ENCODE measurements around the gene ELK3.

Gene ELK3

DNA sequence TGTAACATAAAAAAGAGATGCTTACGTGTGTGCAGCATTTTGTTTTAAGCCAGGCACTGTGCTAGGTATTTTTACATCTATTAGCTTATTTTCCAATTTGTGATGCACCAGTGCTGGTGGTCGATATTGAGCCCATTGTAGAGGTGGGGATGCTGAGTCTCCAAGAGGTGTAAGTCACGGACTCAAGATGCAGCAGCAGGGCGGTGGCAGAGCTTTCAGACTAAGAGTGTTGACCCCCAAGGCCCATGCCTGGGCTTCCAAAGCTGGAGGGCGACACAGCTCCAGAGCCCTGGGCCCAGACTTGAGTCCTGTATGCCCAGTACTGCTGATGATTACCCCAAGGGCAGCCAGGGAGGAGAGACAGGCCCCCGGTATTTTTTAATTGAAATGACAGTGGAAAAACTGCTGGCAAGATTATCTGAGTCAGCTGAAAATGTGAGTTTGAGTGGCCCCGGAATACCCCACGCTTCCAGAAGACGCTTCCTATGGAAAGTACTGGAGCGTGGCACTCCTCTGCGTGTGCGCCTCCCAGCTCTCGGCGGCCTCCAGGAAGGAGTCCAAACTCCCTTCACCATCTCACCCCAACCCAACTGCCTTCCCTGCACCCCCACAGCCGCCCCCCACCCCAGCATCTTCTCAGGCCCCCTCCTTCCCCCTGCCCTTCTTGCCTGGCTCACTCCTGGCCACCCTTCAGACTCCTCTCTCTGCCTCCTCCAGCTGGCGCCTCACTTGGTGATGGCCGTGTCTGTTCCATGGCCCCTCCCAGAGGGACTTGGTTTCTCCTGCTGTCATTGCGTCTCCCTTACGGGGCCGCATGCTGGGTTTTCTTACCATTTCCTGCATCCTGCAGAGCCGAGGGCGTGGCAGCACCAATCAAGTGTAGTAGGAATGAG lies 40.7 kb downstream of the ELK3 start:
- no peak for DNase-seq (ENCODE audit: low read depth in 2 of 2)

GRCh38 chr12:96235484-96235826 lies 41.3 kb downstream of the ELK3 start:
- no peak for DNase-seq (ENCODE audit: low read depth in 2 of 2)

DNA sequence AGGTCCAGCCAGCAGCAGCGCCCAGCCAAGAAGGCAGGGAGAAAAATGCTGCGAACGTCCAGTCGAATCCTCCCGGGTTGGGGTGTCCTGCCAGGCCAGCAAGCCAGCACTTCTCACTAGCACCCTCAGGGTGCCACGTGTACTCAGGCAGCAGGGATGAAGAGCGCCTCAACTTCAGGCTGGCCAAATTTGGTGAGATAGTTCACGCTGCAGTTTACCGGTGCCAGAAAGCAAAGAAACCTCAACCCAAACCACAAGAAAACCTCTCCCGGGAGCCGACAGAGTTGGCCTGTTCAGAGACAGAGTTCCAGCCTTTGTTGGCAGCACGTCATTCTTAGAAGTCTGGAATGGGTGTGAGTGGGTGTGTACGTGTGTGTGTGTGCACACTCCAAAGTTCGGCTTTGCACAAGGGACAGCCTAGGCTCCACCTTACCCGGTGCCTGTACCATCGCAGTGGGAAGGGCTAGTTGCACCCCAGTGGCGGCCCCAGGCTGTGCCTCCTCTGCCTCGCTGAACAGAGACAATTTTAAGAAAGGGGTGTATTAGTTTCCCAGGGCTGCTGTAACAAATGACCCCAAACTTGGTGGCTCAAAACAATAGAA lies 42.1 kb downstream of the ELK3 start:
- no peak for DNase-seq (ENCODE audit: low read depth in 2 of 2)

GRCh38 chr12:96237035-96237434 lies 42.9 kb downstream of the ELK3 start:
- no peak for DNase-seq (ENCODE audit: low read depth in 2 of 2)

DNA sequence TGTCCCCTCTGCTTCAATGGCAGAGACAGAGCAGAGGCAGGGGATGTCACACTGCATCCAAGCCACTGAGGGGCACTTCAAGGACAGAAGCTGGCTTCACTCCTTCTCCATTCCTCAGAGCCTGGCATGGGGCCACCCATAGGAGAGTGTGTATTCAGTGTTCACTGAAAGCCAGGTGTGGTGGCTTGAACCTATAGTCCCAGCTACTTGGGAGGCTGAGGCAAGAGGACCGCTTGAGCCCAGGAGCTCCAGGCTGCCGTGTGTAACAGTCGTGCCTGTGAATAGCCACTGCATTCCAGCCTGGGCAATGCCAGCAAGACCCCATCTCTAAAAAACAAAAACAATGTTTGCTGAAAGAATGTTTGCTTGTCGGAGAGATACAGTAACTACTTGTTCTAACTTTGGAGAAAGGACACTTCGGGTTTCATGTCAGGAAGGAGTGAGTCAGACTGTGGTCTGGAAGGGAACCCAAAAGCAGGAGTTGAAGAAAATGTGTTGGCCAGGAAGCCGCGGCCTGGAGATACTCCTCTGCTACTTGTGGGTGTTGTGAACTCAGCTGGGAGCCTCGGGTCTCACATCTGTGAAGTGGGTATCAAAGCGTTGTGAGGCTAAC lies 43.4 kb downstream of the ELK3 start:
- DNase-seq (ENCODE audit: low read depth in 2 of 2): peak; percentile 34 to 37

GRCh38 chr12:96238336-96239047 lies 44.3 kb downstream of the ELK3 start:
- DNase-seq (ENCODE audit: low read depth in 2 of 2): no peak

GRCh38 chr12:96239711-96240635 lies 45.8 kb downstream of the ELK3 start:
- DNase-seq (ENCODE audit: low read depth in 2 of 2): no peak

DNA sequence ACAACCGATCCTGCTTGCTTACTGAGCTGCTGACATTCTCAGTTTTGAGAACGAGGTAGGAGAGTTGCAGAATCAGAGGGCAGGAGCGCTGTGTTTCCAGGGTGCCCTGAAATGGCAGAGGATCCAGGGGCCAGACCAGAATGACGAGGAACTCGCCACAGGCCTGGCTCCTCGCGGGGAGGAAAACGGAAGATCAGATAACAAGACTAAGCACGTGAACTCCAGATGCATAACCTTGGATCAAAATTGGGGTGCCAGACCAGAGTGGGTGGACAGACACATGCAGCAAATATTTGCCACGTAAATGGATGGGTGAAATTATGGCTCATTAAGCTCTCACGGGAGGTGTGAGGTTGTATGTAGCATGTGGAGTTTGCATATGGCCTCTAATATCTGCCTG lies 46.5 kb downstream of the ELK3 start:
- DNase-seq (ENCODE audit: low read depth in 2 of 2): no peak

GRCh38 chr12:96241431-96241830 lies 47.3 kb downstream of the ELK3 start:
- no peak for DNase-seq (ENCODE audit: low read depth in 2 of 2)

DNA sequence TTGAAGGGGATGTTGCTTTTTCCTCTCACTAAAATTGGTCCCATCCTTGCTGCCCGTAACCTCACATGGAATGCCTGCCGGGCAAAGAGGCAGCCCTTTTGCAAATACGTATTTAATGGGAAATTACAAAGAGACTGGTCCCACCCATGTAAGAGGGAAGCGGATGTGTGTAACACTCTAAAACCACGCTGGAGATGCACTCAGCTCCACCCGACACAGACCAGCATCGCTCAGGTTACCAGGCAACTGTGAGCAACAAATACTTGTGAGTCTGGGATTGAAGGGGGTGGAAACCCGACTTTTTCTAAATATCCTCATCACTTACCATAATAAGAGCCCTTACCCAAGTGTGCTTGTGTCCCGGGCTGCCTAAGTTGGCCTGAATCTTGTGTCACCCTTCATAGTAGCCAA lies 47.7 kb downstream of the ELK3 start:
- peak; percentile 20 to 36 for DNase-seq (ENCODE audit: low read depth in 2 of 2)

GRCh38 chr12:96242597-96242996 lies 48.4 kb downstream of the ELK3 start:
- no peak for DNase-seq (ENCODE audit: low read depth in 2 of 2)

DNA sequence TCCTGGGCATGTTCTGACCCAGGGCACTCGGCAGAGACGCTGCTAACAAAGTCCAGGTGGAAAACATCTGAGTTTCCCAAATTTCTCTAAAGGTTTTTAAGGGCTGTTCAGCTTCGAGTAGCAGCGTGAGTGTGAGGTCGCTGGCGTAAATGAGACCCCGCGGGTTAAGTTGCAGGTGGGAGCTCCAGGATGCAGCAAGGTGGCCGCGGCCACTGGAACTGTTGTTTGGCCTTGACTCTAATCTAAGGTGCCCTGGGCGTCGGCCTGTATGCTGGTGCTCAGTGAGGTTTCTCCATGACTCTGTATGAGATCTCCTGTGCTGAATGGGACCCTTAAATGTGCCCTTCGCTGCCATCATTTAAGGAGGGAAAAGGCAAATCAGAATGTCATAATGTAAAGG lies 50.7 kb downstream of the ELK3 start:
- no peak for DNase-seq (ENCODE audit: low read depth in 2 of 2)

- no peak for DNase-seq (ENCODE audit: low read depth in 2 of 2)
These were observed 52.8 kb downstream of the ELK3 start for GRCh38 chr12:96246926-96247505.

DNA sequence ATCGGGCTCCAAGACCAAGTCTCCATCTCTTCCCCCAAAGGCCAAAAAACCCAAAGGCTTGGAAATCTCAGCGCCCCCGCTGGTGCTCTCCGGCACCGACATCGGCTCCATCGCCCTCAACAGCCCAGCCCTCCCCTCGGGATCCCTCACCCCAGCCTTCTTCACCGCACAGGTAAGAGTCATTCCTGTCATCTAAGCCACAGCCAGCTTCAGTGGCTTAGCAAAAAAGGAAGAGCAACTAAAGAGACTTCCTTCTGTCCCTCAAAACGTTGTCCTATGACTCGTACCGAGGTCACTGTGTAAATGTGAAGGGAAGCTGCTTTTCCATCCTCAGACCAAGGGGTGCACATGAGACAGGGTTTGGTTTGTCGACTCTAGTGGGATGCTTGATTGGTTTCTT lies 53.4 kb downstream of the ELK3 start:
- DNase-seq (ENCODE audit: low read depth in 2 of 2): no peak

DNA sequence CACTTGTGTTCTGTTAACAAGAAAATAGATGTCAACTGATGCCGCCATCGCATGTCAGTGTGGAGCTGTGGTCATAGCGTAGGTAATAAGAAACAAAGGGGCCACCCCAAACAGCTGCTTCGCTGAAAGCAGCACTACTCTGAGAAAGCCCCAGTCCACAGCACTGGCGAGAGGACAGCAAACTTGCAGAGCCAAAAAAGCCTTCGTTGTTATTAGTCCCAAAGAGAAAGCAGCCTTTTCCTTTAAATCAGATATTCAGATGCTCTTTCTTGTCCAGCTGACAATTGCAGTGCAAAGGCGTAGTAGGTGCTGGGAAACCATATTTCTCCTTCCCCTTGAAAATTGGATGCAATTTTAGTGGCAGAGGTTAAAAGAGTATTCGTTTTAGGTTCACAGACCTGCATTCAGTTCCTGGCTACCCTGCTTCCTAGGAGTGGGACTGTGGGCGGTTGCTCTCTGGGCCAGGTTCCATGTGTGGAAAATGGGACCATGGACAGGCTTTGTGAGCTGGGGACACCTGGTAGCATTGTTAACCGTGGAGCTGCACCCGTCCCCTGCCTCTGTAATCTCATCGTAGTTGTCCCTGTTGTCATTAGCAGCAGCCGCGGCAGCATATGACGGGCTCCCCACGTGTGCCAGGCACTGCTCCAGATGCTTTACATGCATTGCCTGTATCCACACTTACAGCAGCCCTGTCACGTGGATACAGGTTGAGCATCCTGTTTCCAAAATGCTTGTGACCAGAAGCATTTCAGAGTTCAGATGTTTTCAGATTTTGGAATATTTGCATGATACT lies 54.2 kb downstream of the ELK3 start:
- no peak for DNase-seq (ENCODE audit: low read depth in 2 of 2)

DNA sequence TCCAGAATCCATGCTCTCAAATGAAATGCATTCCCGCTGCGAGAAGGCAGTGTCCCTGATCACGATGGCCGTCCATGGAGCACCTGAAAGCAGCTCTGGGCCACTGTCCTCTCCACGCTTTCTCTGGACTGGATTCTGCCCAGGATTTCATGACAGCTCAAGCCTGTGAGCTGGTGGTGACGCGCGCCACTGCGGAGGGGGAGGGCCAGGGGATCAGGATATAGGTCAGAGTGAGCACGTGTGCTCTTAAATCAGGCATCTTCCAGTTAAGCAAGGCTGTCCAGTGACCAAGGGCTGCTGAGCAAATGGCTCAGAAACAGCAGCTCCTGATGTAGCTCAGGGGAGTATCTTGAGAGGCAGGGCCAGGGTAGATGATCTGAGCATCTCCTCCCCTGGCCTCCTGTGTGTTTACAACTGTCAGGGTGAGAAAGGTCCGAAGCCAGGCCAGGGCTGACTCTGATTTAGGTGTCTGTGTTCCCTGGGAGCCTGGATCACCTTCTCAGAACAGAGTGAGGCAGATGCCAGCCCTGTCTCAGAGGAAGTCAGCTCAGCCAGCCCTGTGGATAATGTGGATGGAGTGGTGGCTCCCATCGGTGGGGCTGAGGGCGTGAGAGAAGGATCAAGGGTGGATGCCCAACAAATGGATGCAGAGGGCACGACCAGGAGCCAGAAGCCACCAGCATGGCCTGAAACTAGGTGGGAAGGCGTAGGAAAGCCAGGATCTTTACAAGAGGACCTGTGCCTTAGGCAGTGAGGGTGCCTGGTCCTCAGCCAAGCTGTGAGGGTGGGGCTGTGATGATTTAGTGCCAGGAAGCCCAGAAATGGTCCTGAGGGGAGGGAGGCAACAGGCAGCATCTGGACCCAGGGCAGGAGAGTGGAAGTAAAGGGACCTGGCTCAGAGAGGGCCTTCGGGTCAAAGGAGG lies 55.3 kb downstream of the ELK3 start:
- no peak for DNase-seq (ENCODE audit: low read depth in 2 of 2)

DNA sequence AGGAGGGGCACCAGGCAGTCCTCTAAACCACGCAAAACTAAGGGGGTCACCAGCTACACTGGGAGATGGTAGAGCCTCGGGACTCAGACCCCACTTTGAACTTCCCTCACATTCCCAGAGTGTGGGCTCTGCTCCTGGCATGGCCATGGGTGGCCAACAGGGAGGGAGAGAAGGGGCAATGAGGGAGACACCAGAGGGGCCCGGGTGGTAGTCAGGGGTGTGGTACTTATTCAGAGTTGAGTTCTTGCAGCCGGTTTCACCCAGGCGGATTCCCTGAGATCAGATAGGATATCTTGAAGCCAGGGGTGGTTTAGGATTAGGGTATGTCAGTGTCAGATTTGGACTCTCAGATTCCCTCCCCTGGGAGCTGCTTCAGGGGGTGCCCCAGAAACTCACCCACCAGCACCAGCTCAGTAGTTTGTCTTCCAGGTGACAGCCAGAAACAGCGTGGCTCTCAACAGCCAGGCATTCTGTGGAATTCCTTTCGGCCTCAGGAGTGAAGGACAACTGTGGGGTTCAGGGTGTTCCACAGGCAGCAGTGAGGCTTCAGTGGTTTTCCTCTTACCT lies 56.0 kb downstream of the ELK3 start:
- DNase-seq (ENCODE audit: low read depth in 2 of 2): no peak

- DNase-seq (ENCODE audit: low read depth in 2 of 2): no peak
These were observed 60.9 kb downstream of the ELK3 start for GRCh38 chr12:96255077-96255476.
